Stimulated activated CD4-positive, alpha-beta T cell treated with anti-CD3 and anti-CD28 coated beads, TNF-alpha, amount 100 ng/mL, for 48 hours (primary cell): Measurements from ENCODE around the gene NPIPB6.
"Not testable (repeated sequence)": the region's sequence is repeated elsewhere in the genome, so short reads cannot be mapped to it uniquely, and the experiment has no call there.

Source experiments
- DNase-seq, 3 donors: peaks; one replicate each; pipeline ENCODE4 v3.0.0-alpha.2; 2020; ENCODE audit warnings: low read depth in 3 of 3

NPIPB6 gene

DNA sequence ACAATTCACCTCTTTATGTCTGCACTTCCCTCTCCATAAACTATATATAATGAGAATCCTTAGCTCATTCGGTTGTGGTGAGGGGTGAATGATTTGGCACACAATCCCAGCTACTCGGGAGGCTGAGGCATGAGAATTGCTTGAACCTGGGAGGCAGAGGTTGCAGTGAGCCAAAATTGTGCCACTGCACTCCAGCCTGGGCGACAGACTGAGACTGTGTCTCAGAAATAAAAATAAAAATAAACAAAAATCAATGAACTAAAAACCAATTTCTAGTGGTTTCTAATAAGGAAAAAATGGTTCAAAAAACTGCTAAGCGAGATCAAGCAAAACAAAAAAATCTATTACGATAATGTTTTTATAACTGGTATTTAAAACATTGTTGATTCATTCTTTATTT lies at the start of gene NPIPB6:
NPIPB6 (minus strand) TSS at position 101 of the 400 bp plus-strand sequence. CDS start 686 bp downstream, outside the sequence.
- DNase-seq, result not testable (repeated sequence)

DNA sequence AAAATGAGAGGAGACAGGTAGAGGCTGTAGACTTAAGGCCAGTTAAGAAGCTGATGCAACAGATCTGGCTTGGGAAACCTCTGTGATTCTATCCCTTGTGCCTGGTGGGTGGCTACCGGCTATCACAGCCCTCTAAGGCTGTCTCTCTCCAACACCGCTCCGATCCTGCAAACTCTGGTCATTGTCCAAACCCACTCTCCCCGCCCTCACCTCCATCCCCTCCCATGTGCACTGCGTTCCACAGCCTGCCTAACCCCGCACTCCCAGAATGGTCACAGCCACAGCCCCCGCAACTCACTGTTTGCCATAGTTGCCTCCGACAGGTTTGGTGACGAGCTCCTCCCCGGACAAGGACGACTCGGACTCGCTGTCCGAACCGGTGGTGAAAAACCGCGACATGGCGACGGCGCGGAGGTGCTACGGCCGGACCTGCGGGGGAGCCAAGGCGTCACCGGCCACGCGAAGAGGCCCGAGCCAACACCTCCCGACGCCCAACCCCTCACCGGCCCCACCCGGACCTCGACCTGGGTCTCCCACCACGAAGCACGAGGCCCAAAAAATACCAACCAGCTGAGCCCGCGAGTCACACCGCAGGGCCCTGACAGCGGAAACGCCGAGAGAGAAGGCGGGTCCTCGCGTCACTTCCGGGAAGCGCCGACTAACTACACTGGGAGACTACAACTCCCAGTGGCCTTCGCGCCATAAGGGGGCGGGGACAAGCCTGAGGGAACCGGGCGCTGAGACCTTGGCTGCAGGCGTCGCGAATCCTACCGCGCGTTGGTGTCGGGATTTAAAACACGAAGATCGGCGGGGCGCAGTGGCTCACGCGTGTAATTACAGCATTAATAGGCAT lies 40.1 kb upstream of the NPIPB6 start, which contains the start of gene EIF3CL:
EIF3CL (minus strand) TSS at position 622 of the 853 bp plus-strand sequence; CDS start at position 399, 223 bp downstream.
- not testable (repeated sequence) for DNase-seq

DNA sequence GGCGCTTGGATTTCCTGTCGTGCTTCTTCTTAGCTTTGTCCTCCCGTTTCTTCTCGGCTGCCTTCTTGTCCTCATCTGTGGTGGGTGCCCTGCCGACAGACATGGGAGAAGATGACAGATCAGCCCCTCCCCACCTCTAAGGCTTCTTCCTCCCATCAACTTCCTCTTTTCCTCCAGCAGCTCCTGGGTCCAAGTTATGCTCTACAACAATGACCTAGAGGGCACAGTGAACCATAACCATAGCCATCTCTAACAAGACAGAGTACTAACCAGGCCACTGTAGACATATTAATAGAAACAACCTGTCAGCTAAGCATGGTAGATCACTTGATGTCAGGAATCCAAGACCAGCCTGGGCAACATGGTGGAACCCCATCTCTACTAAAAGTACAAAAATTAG lies 28.7 kb upstream of the NPIPB6 start:
- DNase-seq, result not testable (repeated sequence)

DNA sequence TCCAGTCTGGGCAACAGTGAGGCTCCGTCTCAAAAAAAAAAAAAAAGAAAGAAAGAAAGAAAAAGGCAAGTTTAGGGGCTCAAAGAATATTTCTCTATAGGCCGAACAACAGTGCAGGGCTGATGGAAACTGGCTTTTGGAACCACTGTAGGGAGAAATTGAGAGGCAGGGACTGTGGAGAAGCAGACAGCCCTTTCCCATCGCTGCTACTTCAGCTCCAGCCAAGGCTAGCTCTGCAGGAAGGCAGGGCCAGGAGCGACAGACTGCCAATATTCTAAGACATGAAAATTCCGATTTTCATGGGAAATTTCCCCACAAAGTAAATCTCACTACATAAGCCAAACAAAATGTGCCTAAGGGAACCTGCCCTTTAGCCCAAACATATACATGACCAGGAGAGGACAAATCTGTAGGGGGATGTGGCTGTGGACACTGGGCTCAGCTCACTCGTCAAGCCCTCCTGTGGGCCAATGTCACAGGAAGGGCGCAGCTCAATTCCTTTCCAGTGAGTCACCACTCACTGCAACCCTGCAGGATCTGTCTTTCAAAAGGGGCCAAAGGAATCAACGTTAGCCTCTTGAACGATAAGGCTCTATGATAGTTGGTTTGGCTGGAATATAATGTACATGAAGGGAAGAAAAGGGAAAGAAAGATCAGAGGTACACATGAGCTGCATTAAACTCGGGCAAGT lies 19.0 kb upstream of the NPIPB6 start:
- not testable (repeated sequence) for DNase-seq

DNA sequence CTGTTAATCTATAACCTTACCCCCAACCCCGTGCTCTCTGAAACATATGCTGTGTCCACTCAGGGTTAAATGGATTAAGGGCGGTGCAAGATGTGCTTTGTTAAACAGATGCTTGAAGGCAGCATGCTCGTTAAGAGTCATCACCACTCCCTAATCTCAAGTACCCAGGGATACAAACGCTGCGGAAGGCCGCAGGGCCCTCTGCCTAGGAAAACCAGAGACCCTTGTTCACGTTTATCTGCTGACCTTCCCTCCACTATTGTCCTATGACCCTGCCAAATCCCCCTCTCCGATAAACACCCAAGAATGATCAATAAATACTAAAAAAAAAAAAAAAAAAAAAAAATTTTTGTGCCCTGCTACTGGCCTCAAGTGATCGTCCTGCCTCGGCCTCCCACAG lies 14.5 kb upstream of the NPIPB6 start:
- DNase-seq, result not testable (repeated sequence)

DNA sequence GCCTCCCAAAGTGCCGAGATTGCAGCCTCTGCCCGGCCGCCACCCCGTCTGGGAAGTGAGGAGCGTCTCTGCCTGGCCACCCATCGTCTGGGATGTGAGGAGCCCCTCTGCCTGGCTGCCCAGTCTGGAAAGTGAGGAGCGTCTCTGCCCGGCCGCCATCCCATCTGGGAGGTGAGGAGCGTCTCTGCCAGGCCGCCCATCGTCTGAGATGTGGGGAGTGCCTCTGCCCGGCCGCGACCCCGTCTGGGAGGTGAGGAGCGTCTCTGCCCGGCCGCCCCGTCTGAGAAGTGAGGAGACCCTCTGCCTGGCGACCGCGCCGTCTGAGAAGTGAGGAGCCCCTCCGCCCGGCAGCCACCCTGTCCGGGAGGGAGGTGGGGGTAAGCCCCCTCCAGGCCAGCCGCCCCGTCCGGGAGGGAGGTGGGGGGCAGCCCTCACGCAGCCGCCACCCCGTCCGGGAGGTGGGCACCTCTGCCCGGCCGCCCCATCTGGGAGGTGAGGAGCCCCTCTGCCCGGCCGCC lies 13.9 kb upstream of the NPIPB6 start:
- DNase-seq, result not testable (repeated sequence)

DNA sequence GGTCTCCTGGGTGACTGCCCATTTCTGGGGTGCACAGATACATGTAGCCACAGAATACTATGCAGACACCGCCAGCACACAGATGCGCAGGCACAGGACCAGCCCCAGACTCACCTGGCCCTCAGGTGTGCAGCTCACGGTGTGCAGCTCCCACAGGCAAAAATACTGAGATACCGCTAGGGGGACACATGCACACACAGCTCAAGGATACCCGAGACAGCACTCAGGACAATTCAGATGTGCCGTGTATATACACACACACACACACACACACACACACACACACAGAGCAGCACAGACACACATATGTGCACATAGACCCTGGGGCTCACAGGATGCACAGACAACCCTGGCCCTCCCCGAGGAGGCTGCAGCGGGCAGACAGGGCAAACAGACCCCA lies 11.8 kb upstream of the NPIPB6 start:
- not testable (repeated sequence) for DNase-seq

DNA sequence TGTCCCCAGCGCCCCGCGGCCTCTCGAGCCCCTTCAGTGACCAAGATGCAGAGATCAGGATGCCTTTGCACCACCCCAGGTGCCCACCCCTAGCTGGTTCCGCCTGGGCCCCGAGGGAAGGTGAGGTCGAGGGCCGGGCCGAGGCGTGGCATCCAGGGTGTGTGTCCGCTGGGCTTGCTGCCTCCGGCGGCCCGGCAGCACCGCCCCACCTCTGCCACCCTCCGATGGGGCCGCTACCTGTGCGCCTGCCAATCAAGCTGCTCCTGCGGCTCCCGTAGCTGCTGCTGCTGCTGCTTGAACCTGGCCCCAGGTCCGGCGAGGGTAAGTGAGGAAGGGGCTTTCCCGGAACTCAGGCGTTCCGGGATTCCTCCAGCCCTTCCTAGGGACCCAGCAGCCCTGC lies 11.0 kb upstream of the NPIPB6 start:
- not testable (repeated sequence) for DNase-seq

DNA sequence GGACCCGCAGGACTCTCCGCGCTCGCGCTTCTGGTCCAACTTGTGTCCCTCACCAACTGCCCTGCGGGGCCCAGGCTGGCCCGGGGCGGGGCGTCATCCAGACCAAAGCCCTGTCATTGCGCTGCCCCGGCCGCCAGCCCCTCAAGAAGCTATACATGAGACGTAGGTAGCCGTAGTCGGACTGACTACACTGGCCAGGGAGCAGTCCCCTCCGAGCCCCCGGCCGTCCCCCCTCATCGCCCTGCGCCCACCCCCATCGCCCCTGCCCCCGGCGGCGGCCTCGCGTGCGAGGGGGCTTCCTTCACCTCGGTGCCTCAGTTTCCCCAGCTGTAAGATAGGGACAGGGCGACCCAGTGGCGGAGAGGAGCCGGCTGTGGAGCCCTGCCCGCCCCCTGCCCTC lies 4.6 kb upstream of the NPIPB6 start:
- not testable (repeated sequence) for DNase-seq

DNA sequence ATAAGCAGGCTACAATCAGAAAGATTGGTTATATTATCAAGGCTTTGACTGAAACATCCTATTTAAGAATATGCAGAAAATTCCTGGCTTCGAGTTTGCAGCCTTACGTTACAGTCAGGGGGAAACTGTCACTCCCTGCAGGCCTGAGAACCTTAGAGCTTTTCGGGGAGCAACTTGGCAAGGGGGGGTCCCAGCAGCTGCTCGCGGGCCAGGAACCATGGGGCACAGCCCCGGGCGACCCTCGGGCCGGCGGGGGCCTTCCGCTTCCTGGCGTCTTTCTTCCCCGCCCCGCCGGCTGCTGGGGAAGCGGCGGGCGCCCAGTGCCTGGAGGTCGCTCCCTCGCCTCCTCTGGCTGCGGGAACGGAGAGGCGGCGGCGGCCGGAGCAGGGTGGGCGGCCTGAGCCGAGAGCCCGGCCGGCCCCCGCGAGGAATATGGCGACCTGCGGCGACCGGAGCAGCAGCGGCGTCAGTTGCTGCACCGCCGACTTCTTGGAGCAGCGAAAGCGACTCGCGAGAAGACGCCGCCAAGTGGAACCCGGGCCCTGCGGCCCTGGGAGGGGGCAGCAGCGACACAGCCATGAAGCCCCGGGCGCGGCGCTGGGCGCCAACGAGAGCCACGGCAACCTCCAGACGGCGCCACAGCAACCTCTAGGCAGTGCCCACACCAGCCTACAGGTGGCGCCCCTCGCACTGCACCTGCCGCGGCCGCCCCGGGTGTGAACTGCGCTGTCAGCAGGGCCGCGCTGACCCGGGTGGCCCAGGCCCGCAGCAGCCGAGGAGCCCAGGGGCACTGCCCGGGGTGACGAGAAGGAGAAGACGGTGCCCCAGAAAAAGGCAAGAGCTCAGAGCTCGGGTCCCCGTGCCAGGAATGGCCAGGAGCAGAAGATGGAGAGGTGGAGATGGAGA lies 1.2 kb upstream of the NPIPB6 start:
- not testable (repeated sequence) for DNase-seq

DNA sequence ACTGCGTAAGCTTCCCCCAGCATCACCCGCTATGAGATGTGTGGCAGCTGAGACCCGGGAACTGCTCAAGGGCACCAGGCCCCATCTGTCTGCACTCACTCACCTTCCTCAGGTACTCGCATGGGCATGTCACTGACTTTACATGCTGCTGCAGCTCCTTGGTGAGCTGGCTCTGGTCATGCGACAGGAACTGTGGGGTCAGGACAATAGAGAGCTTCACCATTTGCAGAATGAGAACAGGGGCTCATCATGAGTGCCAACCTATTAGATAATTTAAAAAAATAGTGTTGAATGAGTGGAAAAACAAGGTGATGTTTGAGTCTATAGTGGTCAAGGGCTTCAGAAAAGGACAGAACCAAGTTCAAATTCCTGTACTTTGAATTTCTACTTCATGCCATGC lies 708 bp downstream of the NPIPB6 start:
- DNase-seq, result not testable (repeated sequence)

DNA sequence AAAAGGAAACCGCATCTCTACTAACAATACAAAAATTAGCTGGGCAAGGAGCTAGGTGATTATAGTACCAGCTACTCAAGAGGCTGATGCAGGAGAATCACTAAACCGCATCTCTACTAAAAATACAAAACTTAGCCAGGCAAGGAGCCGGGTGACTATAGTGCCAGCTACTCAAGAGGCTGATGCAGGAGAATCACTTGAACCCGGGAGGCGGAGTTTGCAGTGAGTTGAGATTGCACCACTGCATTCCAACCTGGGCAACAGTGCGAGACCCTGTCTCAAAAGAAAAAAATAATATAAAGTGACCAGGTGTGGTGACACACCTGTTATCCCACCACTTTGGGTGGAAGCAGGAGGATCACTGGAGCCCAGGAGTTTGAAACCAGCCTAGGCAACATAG lies 25.1 kb downstream of the NPIPB6 start:
- not testable (repeated sequence) for DNase-seq

DNA sequence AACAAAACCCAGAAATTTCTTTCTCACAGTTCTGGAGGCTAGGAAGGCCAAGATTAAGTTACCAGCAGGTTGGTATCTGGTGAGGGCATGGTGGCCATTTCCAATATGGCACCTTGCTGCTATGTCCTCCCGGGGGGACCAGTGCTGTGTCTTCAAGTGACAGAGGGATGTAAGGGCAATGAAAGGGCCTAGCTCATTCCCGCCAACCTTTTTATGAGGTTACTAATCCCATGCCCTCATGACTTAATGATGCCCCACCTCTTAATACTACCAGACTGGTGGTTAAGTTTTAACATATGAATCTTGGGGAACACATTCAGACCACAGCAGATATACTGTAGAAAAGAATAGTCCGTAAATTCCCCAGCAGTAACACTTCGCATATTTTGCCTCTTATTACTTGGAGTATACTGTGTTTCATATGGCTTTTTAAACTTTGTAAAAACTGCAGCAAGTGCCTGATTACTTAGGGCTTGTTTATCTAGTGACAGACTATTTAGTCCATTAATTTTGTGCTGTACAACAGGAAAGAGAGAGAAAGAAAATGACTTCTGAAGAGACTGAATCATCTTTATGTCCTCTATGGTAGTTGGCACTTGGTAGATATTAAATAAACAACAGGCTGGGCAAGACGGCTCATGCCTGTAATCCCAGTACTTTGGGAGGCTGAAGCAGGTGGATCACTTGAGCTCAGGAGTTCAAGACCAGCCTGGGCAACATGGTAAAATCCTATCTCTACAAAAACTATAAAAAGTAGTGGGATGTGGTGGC lies 26.2 kb downstream of the NPIPB6 start:
- DNase-seq, result not testable (repeated sequence)

DNA sequence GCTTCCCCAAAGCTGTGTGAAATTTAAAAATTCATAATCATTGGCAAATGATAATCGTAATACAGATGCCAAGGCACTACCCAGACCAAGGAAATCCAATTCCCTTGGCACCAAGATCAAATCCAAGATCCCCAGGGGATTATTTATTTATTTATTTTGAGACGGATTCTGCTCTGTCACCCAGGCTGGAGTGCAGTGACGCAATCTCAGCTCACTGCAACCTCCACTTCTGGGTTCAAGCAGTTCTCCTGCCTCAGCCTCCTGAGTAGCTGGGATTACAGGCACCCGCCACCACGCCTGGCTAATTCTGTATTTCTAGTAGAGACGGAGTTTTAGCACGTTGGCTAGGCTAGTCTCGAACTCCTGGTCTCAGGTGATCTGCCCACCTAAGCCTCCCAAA lies 27.6 kb downstream of the NPIPB6 start:
- not testable (repeated sequence) for DNase-seq

DNA sequence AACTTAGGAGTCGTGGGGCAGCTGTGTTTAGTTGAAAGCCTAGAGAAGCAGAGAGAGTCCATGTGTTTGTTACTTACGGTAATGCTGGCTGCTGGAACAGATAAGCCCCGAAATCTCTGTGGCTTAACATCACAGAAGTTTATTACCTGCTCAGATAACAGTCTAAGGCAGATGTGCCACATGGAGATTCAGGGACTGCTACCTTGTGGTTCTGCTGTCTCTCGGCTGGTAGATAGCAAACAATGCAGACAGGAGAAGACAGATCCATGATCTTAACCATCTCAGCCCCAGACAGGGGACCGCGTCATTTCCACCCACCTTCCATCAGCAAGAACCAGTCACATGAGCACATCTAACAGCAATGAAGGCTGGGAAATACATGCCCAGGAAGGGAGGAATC lies 30.7 kb downstream of the NPIPB6 start:
- not testable (repeated sequence) for DNase-seq

DNA sequence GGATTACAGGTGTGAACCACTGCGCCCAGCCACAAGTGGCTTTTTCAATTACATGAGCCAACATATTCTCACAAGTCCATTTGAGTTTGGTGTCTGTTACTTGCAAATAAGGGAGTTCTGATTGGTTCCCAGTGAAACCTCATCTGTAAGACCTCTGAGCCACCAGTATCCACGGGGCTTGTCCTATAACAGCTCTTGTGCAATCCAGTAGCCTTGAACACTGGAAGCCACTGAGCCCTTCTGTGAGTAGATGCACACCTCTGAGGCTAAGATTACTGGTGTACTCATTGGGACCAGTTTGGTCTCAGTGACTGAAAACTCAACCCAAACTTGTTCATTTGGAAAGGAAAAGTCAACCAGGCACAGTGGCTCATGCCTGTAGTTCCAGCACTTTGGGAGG lies 32.3 kb downstream of the NPIPB6 start:
- not testable (repeated sequence) for DNase-seq

DNA sequence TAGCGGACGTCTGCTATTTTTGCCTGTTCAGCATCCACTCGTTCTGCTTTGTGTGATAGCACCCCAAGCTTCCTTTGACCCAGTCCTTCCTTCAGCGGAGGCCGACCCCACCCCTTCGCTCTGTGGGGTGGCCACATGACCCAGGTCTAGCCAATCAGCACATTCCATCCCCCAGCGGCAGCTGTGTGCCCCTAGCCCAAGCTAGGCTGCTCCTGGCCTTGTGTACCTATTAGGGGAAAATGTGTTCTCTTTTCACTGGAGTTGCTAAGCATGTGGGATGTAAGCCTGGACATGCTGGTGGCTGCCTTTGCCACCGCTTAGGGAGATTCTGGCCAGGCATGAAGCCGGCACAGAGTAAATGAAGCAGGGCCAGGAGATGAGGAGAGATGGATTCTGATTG lies 33.1 kb downstream of the NPIPB6 start:
- DNase-seq, result not testable (repeated sequence)

DNA sequence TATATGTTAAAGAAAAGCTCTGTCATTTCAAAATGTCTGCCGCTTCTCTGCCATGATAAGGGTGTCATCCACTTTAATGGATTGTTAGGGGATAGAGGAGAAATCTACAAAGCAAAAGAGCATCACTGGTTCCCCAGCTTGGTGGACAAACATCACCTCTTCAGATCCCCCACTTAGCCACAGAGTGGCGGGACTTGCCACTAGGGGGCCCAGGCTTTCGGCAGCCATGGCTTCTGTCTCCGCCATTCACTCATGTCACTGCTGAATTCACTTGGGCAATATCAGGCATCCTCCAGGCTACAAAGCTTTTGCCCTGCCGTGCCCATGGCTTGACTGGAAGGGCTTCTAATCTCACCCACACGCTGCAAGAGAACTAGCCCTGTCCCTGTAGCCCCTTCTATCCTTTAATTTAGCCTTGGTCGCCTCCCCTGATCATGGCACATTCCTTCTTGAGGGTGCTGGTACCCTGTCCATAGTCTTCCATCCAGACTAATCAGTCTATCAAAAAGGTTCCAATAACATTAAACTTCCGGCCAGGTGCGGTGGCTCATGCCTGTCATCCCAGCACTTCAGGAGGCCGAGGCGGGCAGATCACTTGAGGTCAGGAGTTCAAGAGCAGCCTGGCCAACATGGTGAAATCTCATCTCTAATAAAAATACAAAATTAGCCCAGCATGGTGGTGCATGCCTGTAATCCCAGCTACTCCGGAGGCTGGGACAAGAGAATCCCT lies 36.3 kb downstream of the NPIPB6 start:
- DNase-seq, result peak; percentile 43 to 61 (median 43)

DNA sequence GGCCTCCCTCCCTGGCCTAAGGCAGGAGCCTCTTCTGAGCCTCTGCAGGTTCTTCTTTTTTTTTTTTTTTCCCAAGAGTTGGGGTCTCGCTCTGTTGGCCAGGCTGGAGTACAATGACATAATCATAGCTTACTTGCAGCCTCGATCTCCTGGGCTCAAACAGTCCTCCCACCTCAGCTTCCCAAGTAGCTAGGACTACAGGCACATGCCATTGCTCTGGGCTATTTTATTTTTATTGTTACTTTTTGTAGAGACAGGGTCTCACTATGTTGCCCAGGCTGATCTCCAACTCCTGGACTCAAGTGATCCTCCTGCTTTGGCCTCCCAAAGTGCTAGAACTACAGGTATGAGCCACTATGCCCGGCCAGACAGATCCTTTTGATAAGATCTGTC lies 38.4 kb downstream of the NPIPB6 start:
- no peak for DNase-seq
